H1 (cell line): ENCODE results near the gene AIFM2. TPM values are rescaled to one million over a fixed set of nuclear protein-coding genes. Genes with fewer than 3 reads are reported as not detected.

ENCODE experiments used
- CTCF ChIA-PET: fragments of 300-600 bp; sonication (Branson Sonifier 250); formaldehyde crosslinking; loops from one replicate; lab custom pipeline; 2021; ENCODE audit not compliant: partially characterized antibody; lab: Charles Lee
- POLR2A ChIA-PET: fragments of 300-600 bp; sonication (Branson Sonifier 250); formaldehyde crosslinking; loops from one replicate; lab custom pipeline; 2021; ENCODE audit warnings: inconsistent platforms; ENCODE audit not compliant: partially characterized antibody; lab: Charles Lee
- DNase-seq, 2 experiments: peaks; one replicate each; pipeline versions ENCODE4 v3.0.0 to v3.0.0-alpha.2; 2010 to 2022; ENCODE audit warnings: low spot score in 2 of 2, low read depth in 1 of 2, mixed read lengths in 1 of 2
- FAIRE-seq: peaks from 2 replicates; lab custom pipeline; 2011; peaks lifted over from hg19 to GRCh38; lab: Jason Lieb, UNC
- H2AFZ ChIP-seq: 2 replicates; pipeline ENCODE4 v1.8.1; 2012; ENCODE audit warnings: low read length, inconsistent platforms
- H2AK5ac ChIP-seq: 2 replicates; pipeline ENCODE4 v1.6.1; 2013; ENCODE audit warnings: low read depth, low read length
- H2BK120ac ChIP-seq: replicated peaks from 2 replicates; pipeline ENCODE3; 2013; ENCODE audit warnings: low read depth, low read length, inconsistent platforms
- H2BK12ac ChIP-seq: 2 replicates; pipeline ENCODE4 v1.6.1; 2013; ENCODE audit warnings: low read depth, low read length
- H2BK15ac ChIP-seq: 2 replicates; pipeline ENCODE4 v1.6.1; 2013; ENCODE audit warnings: low read length
- H2BK20ac ChIP-seq: 2 replicates; pipeline ENCODE4 v1.6.1; 2013; ENCODE audit warnings: low read length
- H2BK5ac ChIP-seq: 2 replicates; pipeline ENCODE4 v1.6.1; 2013; ENCODE audit warnings: low read depth, low read length
- H3K14ac ChIP-seq: 2 replicates; pipeline ENCODE4 v1.6.1; 2013; ENCODE audit warnings: inconsistent platforms; ENCODE audit not compliant: insufficient read length
- H3K18ac ChIP-seq: 2 replicates; pipeline ENCODE4 v1.6.1; 2013; ENCODE audit warnings: low read length; ENCODE audit errors: extremely low read depth
- H3K23ac ChIP-seq: 2 replicates; pipeline ENCODE4 v1.6.1; 2013; ENCODE audit warnings: inconsistent platforms; ENCODE audit not compliant: insufficient read length
- H3K23me2 ChIP-seq: 2 replicates; pipeline ENCODE4 v1.6.1; 2013; ENCODE audit warnings: low read depth, low read length
- H3K27ac ChIP-seq: 2 replicates; pipeline ENCODE4 v1.6.1; 2011; ENCODE audit warnings: low read depth, low read length, inconsistent platforms
- H3K27me3 ChIP-seq, 4 experiments: replicated peaks in 1 of 4; 1 replicate in 1 of 4; 2 replicates in 3 of 4; pipeline versions ENCODE4 v1.6.1 to v1.8.1; 2011 to 2013; ENCODE audit warnings: low read length in 3 of 4, mild to moderate bottlenecking in 3 of 4, inconsistent platforms in 2 of 4, mixed read lengths in 2 of 4, moderate library complexity in 1 of 4; ENCODE audit not compliant: control insufficient read depth in 3 of 4, insufficient read depth in 3 of 4; ENCODE audit errors: extremely low read depth in 1 of 4
- H3K36me3 ChIP-seq, 4 experiments: 2 replicates each; pipeline versions ENCODE4 v1.6.1 to v1.8.1; 2011 to 2013; ENCODE audit warnings: mild to moderate bottlenecking in 4 of 4, low read length in 3 of 4, moderate library complexity in 2 of 4, control low read depth in 1 of 4, inconsistent platforms in 1 of 4; ENCODE audit not compliant: insufficient read depth in 4 of 4, control insufficient read depth in 2 of 4
- H3K4ac ChIP-seq: replicated peaks from 2 replicates; pipeline ENCODE3; 2013; ENCODE audit warnings: low read length, low read depth, mixed read lengths, inconsistent platforms; ENCODE audit not compliant: insufficient read length
- H3K4me1 ChIP-seq, 4 experiments: replicated peaks in 1 of 4; 1 replicate in 1 of 4; 2 replicates in 3 of 4; pipeline versions ENCODE4 v1.6.1 to v1.8.1; 2011 to 2013; ENCODE audit warnings: low read length in 3 of 4, inconsistent platforms in 2 of 4, mixed read lengths in 1 of 4; ENCODE audit not compliant: insufficient read depth in 4 of 4, control insufficient read depth in 3 of 4
- H3K4me2 ChIP-seq, 2 experiments: 2 replicates each; pipeline versions ENCODE4 v1.6.1 to v1.8.1; 2011 to 2013; ENCODE audit warnings: low read depth in 2 of 2, low read length in 2 of 2, control low read depth in 1 of 2, inconsistent platforms in 1 of 2, mild to moderate bottlenecking in 1 of 2; ENCODE audit not compliant: insufficient read depth in 1 of 2
- H3K4me3 ChIP-seq, 4 experiments: fragments of 200-600, 300-600 bp in 1 of 4; sonication (generic), shearing (Covaris generic), sonication (Bioruptor Twin) in 1 of 4; 2 replicates each; pipeline versions ENCODE4 v1.5.1 to v1.8.1; 2011 to 2016; ENCODE audit warnings: low read length in 4 of 4, low read depth in 3 of 4, control low read depth in 2 of 4, inconsistent platforms in 2 of 4, mild to moderate bottlenecking in 2 of 4, mixed read lengths in 1 of 4, moderate library complexity in 1 of 4; ENCODE audit not compliant: insufficient read depth in 2 of 4; ENCODE audit errors: extremely low read depth in 1 of 4
- H3K56ac ChIP-seq: replicated peaks from 2 replicates; pipeline ENCODE3; 2013; ENCODE audit warnings: low read depth, mild to moderate bottlenecking, mixed read lengths, low read length, inconsistent platforms; ENCODE audit not compliant: insufficient read length
- H3K79me1 ChIP-seq: 2 replicates; pipeline ENCODE4 v1.6.1; 2013; ENCODE audit warnings: low read depth, low read length, control low read depth
- H3K79me2 ChIP-seq, 2 experiments: 2 replicates each; pipeline versions ENCODE4 v1.6.1 to v1.8.1; 2012 to 2013; ENCODE audit warnings: low read length in 2 of 2, mild to moderate bottlenecking in 2 of 2, inconsistent platforms in 1 of 2; ENCODE audit not compliant: insufficient read depth in 2 of 2, control insufficient read depth in 1 of 2
- H3K9ac ChIP-seq, 4 experiments: replicated peaks in 1 of 4; 1 replicate in 1 of 4; 2 replicates in 3 of 4; pipeline versions ENCODE4 v1.6.1 to v1.8.1; 2011 to 2013; ENCODE audit warnings: low read depth in 3 of 4, low read length in 3 of 4, control low read depth in 2 of 4, mild to moderate bottlenecking in 2 of 4, moderate library complexity in 2 of 4, inconsistent platforms in 1 of 4; ENCODE audit errors: extremely low read depth in 1 of 4
- H3K9me3 ChIP-seq, 2 experiments: 2 replicates each; pipeline versions ENCODE4 v1.6.1 to v1.8.1; 2012 to 2013; ENCODE audit warnings: mild to moderate bottlenecking in 2 of 2, moderate library complexity in 2 of 2, control low read depth in 1 of 2, inconsistent platforms in 1 of 2, low read depth in 1 of 2, low read length in 1 of 2, mixed read lengths in 1 of 2; ENCODE audit not compliant: insufficient read depth in 2 of 2
- H4K20me1 ChIP-seq, 2 experiments: replicated peaks in 1 of 2; 2 replicates each; pipeline versions ENCODE3 to v1.8.1; 2011 to 2013; ENCODE audit warnings: inconsistent platforms in 2 of 2, low read length in 2 of 2, mild to moderate bottlenecking in 1 of 2; ENCODE audit not compliant: insufficient read depth in 2 of 2, control insufficient read depth in 1 of 2
- H4K5ac ChIP-seq: 2 replicates; pipeline ENCODE4 v1.6.1; 2013; ENCODE audit warnings: low read length, low read depth, mixed read lengths, inconsistent platforms; ENCODE audit not compliant: insufficient read length
- H4K8ac ChIP-seq: 2 replicates; pipeline ENCODE4 v1.8.0; 2013; ENCODE audit warnings: mild to moderate bottlenecking, moderate library complexity, low read length, inconsistent platforms; ENCODE audit not compliant: insufficient read depth; ENCODE audit errors: extremely low read depth
- H4K91ac ChIP-seq: replicated peaks from 2 replicates; pipeline ENCODE3; 2013; ENCODE audit warnings: low read length, mixed read lengths, inconsistent platforms; ENCODE audit not compliant: insufficient read length
- BCL11A ChIP-seq, 2 experiments: IDR thresholded peaks; one replicate each; pipeline ENCODE4 v1.6.1; 2011; ENCODE audit warnings: low read depth in 2 of 2, low read length in 2 of 2, mild to moderate bottlenecking in 2 of 2
- HDAC2 ChIP-seq, 2 experiments: fragments of 300-600 bp in 1 of 2; sonication (generic) in 1 of 2; IDR thresholded peaks; 2 replicates each; pipeline ENCODE4 v1.6.1; 2011 to 2012; ENCODE audit warnings: low read depth in 2 of 2, low read length in 2 of 2, mild to moderate bottlenecking in 2 of 2, moderate library complexity in 2 of 2, borderline replicate concordance in 1 of 2, inconsistent platforms in 1 of 2
- MAFK ChIP-seq: IDR thresholded peaks from 2 replicates; pipeline ENCODE4 v1.6.1; 2012; ENCODE audit warnings: low read depth, mild to moderate bottlenecking, improper control_type of control experiment, low read length
- SP4 ChIP-seq: IDR thresholded peaks from 2 replicates; pipeline ENCODE4 v1.6.1; 2012; ENCODE audit warnings: low read length, inconsistent platforms
- TAF7 ChIP-seq: optimal IDR thresholded peaks from 2 replicates; pipeline ENCODE3; 2011; ENCODE audit warnings: low read depth, mild to moderate bottlenecking, inconsistent platforms, low read length, moderate library complexity, borderline replicate concordance
- WGBS, 2 experiments: shearing (Covaris generic) in 1 of 2; methylation state at CpG; one replicate each; pipeline versions ENCODE4 v1.1.6 to v1.1.7; 2013 to 2015; ENCODE audit warnings: low lambda C conversion rate in 2 of 2, mixed read lengths in 2 of 2, inconsistent platforms in 1 of 2, low coverage in 1 of 2, missing lambda C conversion rate in 1 of 2; ENCODE audit not compliant: insufficient replicate concordance in 2 of 2, insufficient coverage in 1 of 2, insufficient read length in 1 of 2; ENCODE audit errors: extremely low coverage in 1 of 2, missing lambda C conversion rate in 1 of 2; 5-methylcytosine and 5-hydroxymethylcytosine counted together
- polyA plus RNA-seq, 7 experiments: library from polyadenylated mRNA; depleted of rRNA in 3 of 7; stranded (reverse) in 5 of 7; unstranded in 2 of 7; fragments of >200 nt in 5 of 7; fragments of 200-250 nt in 2 of 7; gene quantifications; 1 replicate in 5 of 7; 2 replicates in 1 of 7; 4 replicates in 1 of 7; pipeline versions ENCODE4 v1.2.1 to v1.2.3, GENCODE V29; 2011 to 2013; ENCODE audit warnings: missing spikeins in 2 of 7, mixed read lengths in 2 of 7
- total RNA-seq: library from RNA; stranded (reverse); fragmentation: NEBNext Ultra II Directional; extraction: Animal tissue kit (Norgen Biotek cat#: 25700); gene quantifications from 2 replicates; pipeline ENCODE4 v1.2.1, GENCODE V29; 2021

AIFM2 gene
- total and polyA plus RNA-seq, 2 of the 8 experiments (the other 6 are each of a cell fraction or from before 2014, with no cell fraction given) = 4.0 TPM

DNA sequence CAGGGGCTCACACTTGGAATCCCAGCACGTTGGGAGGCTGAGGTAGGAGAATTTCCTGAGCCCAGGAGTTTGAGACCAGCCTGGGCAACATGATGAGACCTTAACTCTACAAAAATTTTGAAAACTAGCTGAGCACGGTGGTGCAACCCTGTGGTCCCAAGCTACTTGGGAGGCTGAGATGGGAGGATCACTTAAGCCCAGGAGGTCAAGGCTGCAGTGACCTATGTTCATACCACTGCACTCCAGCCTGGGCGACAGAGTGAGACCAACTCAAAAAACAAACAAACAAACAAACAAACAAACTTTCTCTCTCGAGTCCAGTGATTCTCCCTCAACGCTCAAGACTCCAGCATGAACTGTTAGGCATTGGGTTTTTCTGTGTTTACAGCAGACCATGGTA, 15.9 kb upstream of the AIFM2 start:
- CTCF ChIA-PET = no interaction called here
- TF ChIP-seq SP4 = no peak
- TF ChIP-seq MAFK = no peak
- no peak for TF ChIP-seq HDAC2 (IDR thresholded peaks at IDR 0.05; ENCODE audit: borderline replicate concordance in 1 of 2, low read depth in 2 of 2, low read length in 2 of 2)
- TF ChIP-seq TAF7 = no peak
- TF ChIP-seq BCL11A (IDR thresholded peaks at IDR 0.05; ENCODE audit: low read depth in 2 of 2, low read length in 2 of 2) = no peak

More for the DNA sequence above, 15.9 kb upstream of the AIFM2 start:
- peaks cover 11 to 33% (median 17%) of the 10 kb centered on the region in 4 experiments; a peak in 7 of 8 replicates for H3K36me3 ChIP-seq
- H2AK5ac ChIP-seq = no peak overlapping the region
- no peak overlapping the region for H4K8ac ChIP-seq
- H3K27ac ChIP-seq = no peak overlapping the region
- H3K79me2 ChIP-seq = no peaks in the 10 kb centered on the region; a peak in 1 of 4 replicates
- H3K14ac ChIP-seq = no peak overlapping the region
- H3K23ac ChIP-seq = no peak overlapping the region
- no peak overlapping the region for H2BK20ac ChIP-seq
- 85% methylated on average over 5 of the region's 5 CpGs; no CpG with 5 or more reads in 1 of the 2 experiments for WGBS, 2 experiments
- peaks cover 0 to 8% (median 4%) of the 10 kb centered on the region in 4 experiments; a peak in 3 of 7 replicates for H3K27me3 ChIP-seq
- peaks cover 3% of the 10 kb centered on the region; the same call in 1 of the 2 replicates for H3K79me1 ChIP-seq
- no peaks in the 10 kb centered on the region for H3K9me3 ChIP-seq
- no peak overlapping the region for H2BK12ac ChIP-seq
- no peak overlapping the region for H3K56ac ChIP-seq
- H4K91ac ChIP-seq = no peak overlapping the region
- no peak overlapping the region for H3K18ac ChIP-seq
- H3K9ac ChIP-seq = no peak overlapping the region
- peaks cover 12% of the 10 kb centered on the region for H3K23me2 ChIP-seq
- FAIRE-seq (no peak), DNase-seq (no peak)
- H3K4me1 ChIP-seq = peaks cover 3 to 9% (median 6%) of the 10 kb centered on the region in 4 experiments; a peak in 3 of 7 replicates
- peaks cover under 1 to 5% of the 10 kb centered on the region in 2 experiments for H4K20me1 ChIP-seq
- H2BK5ac ChIP-seq = no peak overlapping the region
- no peak overlapping the region for H3K4ac ChIP-seq
- H3K4me3 ChIP-seq = no peak overlapping the region
- no peak overlapping the region for H2AFZ ChIP-seq
- H3K4me2 ChIP-seq = no peak overlapping the region
- POLR2A ChIA-PET = interaction anchor here (1.1 to 1.5 kb wide), 2 partner anchors 22 to 51 kb away, joined by 3 to 4 read pairs; partner anchors contain the start of gene SAR1A
- no peak overlapping the region for H4K5ac ChIP-seq
- no peak overlapping the region for H2BK15ac ChIP-seq
- no peak overlapping the region for H2BK120ac ChIP-seq
